Suprapubic skin (tissue), 4 donors: ENCODE results near the gene NXPH2.

Experiments used
- EP300 ChIP-seq: sonication (generic); formaldehyde crosslinking; IDR thresholded peaks from one replicate; pipeline ENCODE4 v1.6.1; 2017; ENCODE audit warnings: antibody characterized with exemption
- POLR2A ChIP-seq, 2 donors: fragments of 450-650 bp; IDR thresholded peaks; one replicate each; pipeline ENCODE4 v1.6.1; 2017; ENCODE audit warnings: antibody characterized with exemption in 2 of 2, mild to moderate bottlenecking in 2 of 2, moderate library complexity in 2 of 2
- POLR2AphosphoS5 ChIP-seq, 3 donors: sonication (generic); formaldehyde crosslinking; IDR thresholded peaks; one replicate each; pipeline ENCODE4 v1.6.1; 2017; ENCODE audit warnings: antibody characterized with exemption in 3 of 3
- TF ChIP-seq, protein P1 (sequence below), 2 donors: fragments of 200-600 bp in 1 of 2; fragments of 450-650 bp in 1 of 2; sonication (generic) in 1 of 2; IDR thresholded peaks; one replicate each; pipeline ENCODE4 v1.5.1; 2016 to 2019; ENCODE audit warnings: antibody characterized with exemption in 2 of 2, mild to moderate bottlenecking in 1 of 2, moderate library complexity in 1 of 2

DNA sequence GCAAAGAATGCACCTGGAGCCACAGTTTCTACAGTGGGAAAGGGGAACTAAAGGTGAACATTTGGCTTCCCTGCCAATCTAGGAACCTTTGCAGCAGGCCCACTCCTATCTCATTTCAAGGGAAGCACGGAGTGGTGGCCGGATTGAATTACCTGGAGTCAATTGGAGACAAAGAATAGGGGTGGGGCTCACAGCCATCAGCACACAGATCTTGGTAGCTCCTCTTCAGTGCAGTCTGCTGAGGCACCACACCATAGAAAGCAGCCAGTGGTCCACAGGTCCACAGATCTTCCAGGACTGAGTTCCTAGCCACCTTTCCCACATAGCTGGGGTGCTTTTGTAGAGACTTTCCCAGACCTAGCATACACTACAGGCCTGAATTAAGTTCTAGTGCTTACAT lies 43.5 kb upstream of the NXPH2 start:
- TF ChIP-seq, protein P1, sequence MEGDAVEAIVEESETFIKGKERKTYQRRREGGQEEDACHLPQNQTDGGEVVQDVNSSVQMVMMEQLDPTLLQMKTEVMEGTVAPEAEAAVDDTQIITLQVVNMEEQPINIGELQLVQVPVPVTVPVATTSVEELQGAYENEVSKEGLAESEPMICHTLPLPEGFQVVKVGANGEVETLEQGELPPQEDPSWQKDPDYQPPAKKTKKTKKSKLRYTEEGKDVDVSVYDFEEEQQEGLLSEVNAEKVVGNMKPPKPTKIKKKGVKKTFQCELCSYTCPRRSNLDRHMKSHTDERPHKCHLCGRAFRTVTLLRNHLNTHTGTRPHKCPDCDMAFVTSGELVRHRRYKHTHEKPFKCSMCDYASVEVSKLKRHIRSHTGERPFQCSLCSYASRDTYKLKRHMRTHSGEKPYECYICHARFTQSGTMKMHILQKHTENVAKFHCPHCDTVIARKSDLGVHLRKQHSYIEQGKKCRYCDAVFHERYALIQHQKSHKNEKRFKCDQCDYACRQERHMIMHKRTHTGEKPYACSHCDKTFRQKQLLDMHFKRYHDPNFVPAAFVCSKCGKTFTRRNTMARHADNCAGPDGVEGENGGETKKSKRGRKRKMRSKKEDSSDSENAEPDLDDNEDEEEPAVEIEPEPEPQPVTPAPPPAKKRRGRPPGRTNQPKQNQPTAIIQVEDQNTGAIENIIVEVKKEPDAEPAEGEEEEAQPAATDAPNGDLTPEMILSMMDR (IDR thresholded peaks at IDR 0.05), result no peak
- TF ChIP-seq POLR2A (IDR thresholded peaks at IDR 0.05) (no peak), POLR2AphosphoS5 (IDR thresholded peaks at IDR 0.05) (no peak), EP300 (no peak)
